GM18870 (cell line): ENCODE measurements around the gene ANKMY1.
"Not testable (repeated sequence)": the region's sequence is repeated elsewhere in the genome, so short reads cannot be mapped to it uniquely, and the experiment has no call there.

Source experiments
- ATAC-seq: cut with Tn5 transposase; IDR thresholded peaks from one replicate; pipeline ENCODE4 v1.9.1; 2021; ENCODE audit warnings: moderate library complexity; ENCODE audit not compliant: unreplicated experiment

Gene ANKMY1

GRCh38 chr2:240569523-240569997 is 11.8 kb upstream of the ANKMY1 start:
- no peak for ATAC-seq

GRCh38 chr2:240568678-240569522 is 11.1 kb upstream of the ANKMY1 start:
- no peak for ATAC-seq

- no peak for ATAC-seq
Measured at GRCh38 chr2:240567872-240568677, 10.3 kb upstream of the ANKMY1 start, which contains the start of gene RNPEPL1. RNPEPL1 (plus strand) TSS chr2:240568484; CDS start chr2:240568587, 103 bp downstream.

GRCh38 chr2:240567137-240567871 is 9.5 kb upstream of the ANKMY1 start:
- no peak for ATAC-seq

GRCh38 chr2:240566203-240567136 is 8.7 kb upstream of the ANKMY1 start:
- no peak for ATAC-seq

- no peak for ATAC-seq
Measured at GRCh38 chr2:240565333-240566202, 7.8 kb upstream of the ANKMY1 start.

GRCh38 chr2:240564561-240565332 is 7.0 kb upstream of the ANKMY1 start:
- no peak for ATAC-seq

- ATAC-seq: no peak
Measured at GRCh38 chr2:240563951-240564560, 6.3 kb upstream of the ANKMY1 start.

- ATAC-seq: not testable (repeated sequence)
Measured at GRCh38 chr2:240563231-240563630, 5.4 kb upstream of the ANKMY1 start.

GRCh38 chr2:240561325-240561971 is 3.7 kb upstream of the ANKMY1 start:
- ATAC-seq: peak; percentile 6

- ATAC-seq: peak; percentile 40
Measured at GRCh38 chr2:240560480-240561324, 2.9 kb upstream of the ANKMY1 start.

GRCh38 chr2:240560084-240560479 is 2.3 kb upstream of the ANKMY1 start, which contains the start of gene DUSP28:
DUSP28 (plus strand) TSS chr2:240560357; CDS start chr2:240560685, 328 bp downstream.
- peak; percentile 30 for ATAC-seq

- no peak for ATAC-seq
Measured at GRCh38 chr2:240559286-240559685, 1.5 kb upstream of the ANKMY1 start.

GRCh38 chr2:240558236-240558761 is 511 bp upstream of the ANKMY1 start:
- no peak for ATAC-seq

GRCh38 chr2:240557101-240557751 is 562 bp downstream of the ANKMY1 start:
- no peak for ATAC-seq
